ENCODE results near the gene SFSWAP.

The SFSWAP gene

GRCh38 chr12:131694116-131694838, 16.6 kb upstream of the SFSWAP start:
- TF ChIP-seq EGR1 (IDR thresholded peaks at IDR 0.05), result no peak
- no peak for TF ChIP-seq YY1 (IDR thresholded peaks at IDR 0.05; ENCODE audit: low read depth)
- TF ChIP-seq USF1 (IDR thresholded peaks at IDR 0.05), result no peak
- TF ChIP-seq MAX (IDR thresholded peaks at IDR 0.05), result no peak
- TF ChIP-seq CREB1 (IDR thresholded peaks at IDR 0.05; ENCODE audit: low read depth), result no peak
- no peak for TF ChIP-seq REST (IDR thresholded peaks at IDR 0.05; ENCODE audit: low read depth)

- no peak for TF ChIP-seq TEAD4 (IDR thresholded peaks at IDR 0.05)
- no peak for TF ChIP-seq TAF1 (IDR thresholded peaks at IDR 0.05; ENCODE audit: low read depth)
- no peak for TF ChIP-seq YY1 (IDR thresholded peaks at IDR 0.05; ENCODE audit: low read depth)
- TF ChIP-seq CREB1 (IDR thresholded peaks at IDR 0.05; ENCODE audit: low read depth), result no peak
- no peak for TF ChIP-seq FOXM1 (IDR thresholded peaks at IDR 0.05; ENCODE audit: borderline replicate concordance, low read depth)
- TF ChIP-seq RAD21 (IDR thresholded peaks at IDR 0.05; ENCODE audit: low read depth), result no peak
- no peak for TF ChIP-seq USF1 (IDR thresholded peaks at IDR 0.05)
- TF ChIP-seq TCF12 (IDR thresholded peaks at IDR 0.05; ENCODE audit: low read depth), result no peak
- no peak for TF ChIP-seq EGR1 (IDR thresholded peaks at IDR 0.05)
- no peak for TF ChIP-seq CEBPB (IDR thresholded peaks at IDR 0.05)
- no peak for TF ChIP-seq EP300 (IDR thresholded peaks at IDR 0.05; ENCODE audit: borderline replicate concordance)
- no peak for TF ChIP-seq REST (IDR thresholded peaks at IDR 0.05; ENCODE audit: low read depth)
- no peak for TF ChIP-seq NFIC (IDR thresholded peaks at IDR 0.05)
- no peak for TF ChIP-seq ZBTB7A (IDR thresholded peaks at IDR 0.05; ENCODE audit: low read depth)
- no peak for TF ChIP-seq MAX (IDR thresholded peaks at IDR 0.05)
Measured at GRCh38 chr12:131695968-131696367, 14.9 kb upstream of the SFSWAP start.

- TF ChIP-seq TAF1 (IDR thresholded peaks at IDR 0.05; ENCODE audit: low read depth), result no peak
- TF ChIP-seq MAX (IDR thresholded peaks at IDR 0.05), result no peak
- TF ChIP-seq TCF12 (IDR thresholded peaks at IDR 0.05; ENCODE audit: low read depth), result no peak
- no peak for TF ChIP-seq TEAD4 (IDR thresholded peaks at IDR 0.05)
- TF ChIP-seq CREB1 (IDR thresholded peaks at IDR 0.05; ENCODE audit: low read depth), result no peak
Measured at GRCh38 chr12:131698286-131698685, 12.6 kb upstream of the SFSWAP start.

- no peak for TF ChIP-seq CEBPB (IDR thresholded peaks at IDR 0.05)
- no peak for TF ChIP-seq MAX (IDR thresholded peaks at IDR 0.05)
- TF ChIP-seq TEAD4 (IDR thresholded peaks at IDR 0.05), result no peak
- TF ChIP-seq CREB1 (IDR thresholded peaks at IDR 0.05; ENCODE audit: low read depth), result no peak
- no peak for TF ChIP-seq ZBTB7A (IDR thresholded peaks at IDR 0.05; ENCODE audit: low read depth)
- no peak for TF ChIP-seq USF1 (IDR thresholded peaks at IDR 0.05)
- TF ChIP-seq EP300 (IDR thresholded peaks at IDR 0.05; ENCODE audit: borderline replicate concordance), result no peak
- TF ChIP-seq TAF1 (IDR thresholded peaks at IDR 0.05; ENCODE audit: low read depth), result no peak
- TF ChIP-seq FOXM1 (IDR thresholded peaks at IDR 0.05; ENCODE audit: borderline replicate concordance, low read depth), result no peak
Measured at GRCh38 chr12:131699434-131699833, 11.5 kb upstream of the SFSWAP start.

- TF ChIP-seq CREB1 (IDR thresholded peaks at IDR 0.05; ENCODE audit: low read depth), result no peak
- no peak for TF ChIP-seq TEAD4 (IDR thresholded peaks at IDR 0.05)
- no peak for TF ChIP-seq TAF1 (IDR thresholded peaks at IDR 0.05; ENCODE audit: low read depth)
- no peak for TF ChIP-seq EGR1 (IDR thresholded peaks at IDR 0.05)
- TF ChIP-seq REST (IDR thresholded peaks at IDR 0.05; ENCODE audit: low read depth), result no peak
- TF ChIP-seq ZBTB7A (IDR thresholded peaks at IDR 0.05; ENCODE audit: low read depth), result no peak
- no peak for TF ChIP-seq CEBPB (IDR thresholded peaks at IDR 0.05)
- no peak for TF ChIP-seq USF1 (IDR thresholded peaks at IDR 0.05)
- TF ChIP-seq RAD21 (IDR thresholded peaks at IDR 0.05; ENCODE audit: low read depth), result no peak
- TF ChIP-seq FOXM1 (IDR thresholded peaks at IDR 0.05; ENCODE audit: borderline replicate concordance, low read depth), result no peak
- no peak for TF ChIP-seq EP300 (IDR thresholded peaks at IDR 0.05; ENCODE audit: borderline replicate concordance)
- TF ChIP-seq MAX (IDR thresholded peaks at IDR 0.05), result no peak
- no peak for TF ChIP-seq TCF12 (IDR thresholded peaks at IDR 0.05; ENCODE audit: low read depth)
- no peak for TF ChIP-seq YY1 (IDR thresholded peaks at IDR 0.05; ENCODE audit: low read depth)
- TF ChIP-seq NFIC (IDR thresholded peaks at IDR 0.05), result no peak
Measured at GRCh38 chr12:131700271-131700670, 10.6 kb upstream of the SFSWAP start.

All from Ishikawa (cell line).